Skeletal muscle satellite cell (primary cell): ENCODE data around the gene PRRX1.

Source experiments
- H3K27me3 ChIP-seq: 2 replicates; pipeline ENCODE4 v1.7.0; 2013; ENCODE audit warnings: low read length; ENCODE audit not compliant: control insufficient read depth, insufficient read depth
- H3K36me3 ChIP-seq: 2 replicates; pipeline ENCODE4 v1.7.0; 2013; ENCODE audit warnings: mild to moderate bottlenecking, control low read depth, low read length; ENCODE audit not compliant: insufficient read depth
- H3K4me1 ChIP-seq: 2 replicates; pipeline ENCODE4 v1.7.0; 2013; ENCODE audit warnings: low read length; ENCODE audit not compliant: control insufficient read depth, insufficient read depth
- H3K4me2 ChIP-seq: 2 replicates; pipeline ENCODE4 v1.7.0; 2013; ENCODE audit warnings: mild to moderate bottlenecking, low read length
- H3K4me3 ChIP-seq: 2 replicates; pipeline ENCODE4 v1.7.0; 2013; ENCODE audit warnings: low read length
- H3K9ac ChIP-seq: 2 replicates; pipeline ENCODE4 v1.7.0; 2013; ENCODE audit warnings: mild to moderate bottlenecking, low read depth, low read length, moderate library complexity
- H3K9me3 ChIP-seq: replicated peaks from 2 replicates; pipeline ENCODE4 v1.7.0; 2013; ENCODE audit warnings: mild to moderate bottlenecking, control low read depth, low read length

The PRRX1 gene

DNA sequence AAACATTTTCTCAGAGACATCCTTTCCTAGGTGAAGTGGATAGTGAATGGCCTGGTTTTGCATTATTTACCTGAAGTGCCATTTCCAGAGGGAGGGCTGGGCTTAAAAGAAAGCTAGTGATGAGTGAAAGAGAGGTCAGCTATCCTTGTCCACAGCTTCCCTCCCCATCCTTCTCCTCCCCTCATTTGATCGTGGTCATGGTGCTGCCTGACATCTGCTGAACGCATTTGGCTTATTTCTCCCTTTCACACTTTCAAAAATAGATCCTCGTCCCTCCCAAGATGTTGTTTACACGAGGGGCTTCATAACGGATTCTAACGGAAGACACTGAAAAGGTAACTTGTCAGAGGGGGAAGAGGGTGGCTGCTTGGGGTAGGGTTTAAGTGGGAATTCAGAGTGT, 66.1 kb downstream of the PRRX1 start:
- Histone ChIP-seq H3K4me1 (peaks cover 48% of the 10 kb centered on the region), H3K4me3 (no peak overlapping the region), H3K4me2 (peak overlapping the region; percentile 24), H3K27me3 (no peaks in the 10 kb centered on the region), H3K9me3 (no peaks in the 10 kb centered on the region), H3K36me3 (peaks cover 41% of the 10 kb centered on the region), H3K9ac (no peak overlapping the region)

DNA sequence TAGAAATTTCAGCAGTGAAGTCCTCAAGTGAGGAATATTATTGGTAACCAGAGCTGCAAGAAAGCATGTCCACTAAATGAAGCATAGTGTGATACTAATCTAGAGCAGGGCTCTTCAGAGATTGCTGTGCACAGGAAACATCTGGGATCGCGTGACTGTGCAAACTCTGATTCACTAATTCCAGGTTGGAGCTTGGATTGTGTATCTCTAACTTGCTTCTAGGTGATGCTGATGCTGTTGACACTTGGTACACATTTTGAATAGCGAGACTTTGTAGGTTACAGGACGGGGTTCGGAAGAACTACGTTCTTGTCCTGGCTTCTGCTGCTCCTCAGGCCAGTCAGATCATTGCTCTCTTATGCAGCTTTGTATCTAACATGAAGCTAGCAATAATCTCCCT, 66.5 kb downstream of the PRRX1 start:
- H3K4me2 ChIP-seq = no peak overlapping the region
- H3K9me3 ChIP-seq = no peaks in the 10 kb centered on the region
- no peak overlapping the region for H3K4me3 ChIP-seq
- peaks cover 53% of the 10 kb centered on the region for H3K4me1 ChIP-seq
- peaks cover 39% of the 10 kb centered on the region for H3K36me3 ChIP-seq
- H3K27me3 ChIP-seq = no peaks in the 10 kb centered on the region
- no peak overlapping the region for H3K9ac ChIP-seq

GRCh38 chr1:170731566-170732251, 67.8 kb downstream of the PRRX1 start:
- no peak overlapping the region for H3K9ac ChIP-seq
- no peaks in the 10 kb centered on the region for H3K27me3 ChIP-seq
- peaks cover 31% of the 10 kb centered on the region for H3K36me3 ChIP-seq
- peaks cover 58% of the 10 kb centered on the region for H3K4me1 ChIP-seq
- no peak overlapping the region for H3K4me2 ChIP-seq
- H3K9me3 ChIP-seq = no peaks in the 10 kb centered on the region
- H3K4me3 ChIP-seq = no peak overlapping the region

- Histone ChIP-seq H3K4me2 (peak overlapping the region; percentile 8), H3K36me3 (peaks cover 27% of the 10 kb centered on the region), H3K27me3 (no peaks in the 10 kb centered on the region), H3K9me3 (no peaks in the 10 kb centered on the region), H3K9ac (no peak overlapping the region), H3K4me1 (peaks cover 58% of the 10 kb centered on the region), H3K4me3 (no peak overlapping the region)
Observed at GRCh38 chr1:170732252-170732588, 68.3 kb downstream of the PRRX1 start.

DNA sequence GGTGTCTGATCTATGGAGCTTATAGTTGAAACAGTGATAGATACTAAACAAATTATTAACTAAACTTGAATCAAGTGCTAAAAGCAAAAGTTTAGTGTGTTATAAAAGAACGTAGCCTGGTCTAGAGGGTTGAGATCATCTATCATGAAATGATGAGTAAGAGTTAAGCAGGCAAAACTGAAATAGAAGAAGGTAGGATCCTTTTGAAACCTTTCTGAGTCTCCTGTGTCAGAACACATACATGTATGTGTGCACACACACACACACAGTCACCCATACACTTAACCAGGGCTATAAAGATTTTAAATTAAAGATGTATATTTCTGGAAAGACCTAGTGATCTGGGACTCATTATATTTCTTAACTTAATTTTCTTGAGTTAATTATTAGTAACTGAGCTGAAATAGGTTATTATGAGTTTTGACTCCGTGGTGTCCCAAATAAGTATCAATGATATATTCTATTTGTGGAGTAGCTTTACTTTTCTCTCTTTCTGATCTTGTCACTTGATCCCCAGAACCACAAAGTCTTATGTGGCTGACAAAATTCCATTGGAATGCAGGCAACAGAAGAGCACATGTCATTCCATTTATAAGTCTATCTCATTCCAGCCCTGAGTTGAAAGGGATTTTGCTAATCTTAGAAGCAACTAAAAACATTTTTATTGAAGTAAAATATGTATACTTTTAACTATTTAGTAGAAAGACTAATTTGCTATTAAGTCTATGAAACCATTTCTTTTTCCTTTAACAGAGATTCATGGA, 70.7 kb downstream of the PRRX1 start:
- Histone ChIP-seq H3K36me3 (peaks cover 25% of the 10 kb centered on the region), H3K9ac (no peak overlapping the region), H3K4me3 (peak overlapping the region; percentile 24), H3K9me3 (no peaks in the 10 kb centered on the region), H3K27me3 (no peaks in the 10 kb centered on the region), H3K4me1 (peaks cover 49% of the 10 kb centered on the region), H3K4me2 (peak overlapping the region; percentile 37)

DNA sequence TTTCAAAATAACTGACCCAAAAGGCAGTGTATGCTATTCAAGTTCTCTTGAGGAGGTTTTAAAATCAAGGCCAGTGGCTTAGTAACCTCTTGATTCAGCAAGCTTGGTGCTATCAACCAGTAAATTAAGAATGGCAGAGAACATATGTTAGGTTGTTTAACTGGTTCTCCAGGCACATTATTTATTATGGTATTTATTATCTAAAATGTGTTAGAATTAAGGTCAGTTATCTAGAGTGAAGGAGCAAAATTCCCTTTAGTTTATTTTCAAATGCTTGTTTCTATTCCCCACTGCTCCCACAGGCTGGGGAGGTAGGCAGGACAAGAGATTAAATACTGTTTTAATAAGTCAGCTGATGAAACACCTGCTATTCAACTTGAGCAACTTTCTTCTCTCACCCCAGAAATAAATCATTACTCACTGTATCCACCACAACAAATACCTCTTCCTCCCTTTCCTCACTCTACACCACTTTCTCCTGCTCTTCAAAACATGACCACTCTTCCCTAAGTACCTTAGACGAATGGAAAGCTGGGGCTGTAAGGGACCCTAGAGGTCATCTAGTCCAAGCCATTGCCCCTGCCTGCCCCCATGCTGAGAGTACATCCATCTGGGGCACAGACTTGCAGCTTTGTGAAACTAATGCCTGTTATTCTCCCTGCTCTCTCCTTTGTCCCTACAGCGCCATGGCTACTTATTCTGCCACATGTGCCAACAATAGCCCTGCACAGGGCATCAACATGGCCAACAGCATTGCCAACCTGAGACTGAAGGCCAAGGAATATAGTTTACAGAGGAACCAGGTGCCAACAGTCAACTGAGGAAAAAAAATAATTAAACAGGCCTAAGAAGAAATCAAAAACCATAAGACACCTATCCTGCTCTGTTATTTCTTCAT, 71.7 kb downstream of the PRRX1 start:
- H3K27me3 ChIP-seq = no peaks in the 10 kb centered on the region
- H3K4me2 ChIP-seq = no peak overlapping the region
- peaks cover 19% of the 10 kb centered on the region for H3K36me3 ChIP-seq
- peaks cover 39% of the 10 kb centered on the region for H3K4me1 ChIP-seq
- H3K9me3 ChIP-seq = no peaks in the 10 kb centered on the region
- H3K4me3 ChIP-seq = no peak overlapping the region
- no peak overlapping the region for H3K9ac ChIP-seq

DNA sequence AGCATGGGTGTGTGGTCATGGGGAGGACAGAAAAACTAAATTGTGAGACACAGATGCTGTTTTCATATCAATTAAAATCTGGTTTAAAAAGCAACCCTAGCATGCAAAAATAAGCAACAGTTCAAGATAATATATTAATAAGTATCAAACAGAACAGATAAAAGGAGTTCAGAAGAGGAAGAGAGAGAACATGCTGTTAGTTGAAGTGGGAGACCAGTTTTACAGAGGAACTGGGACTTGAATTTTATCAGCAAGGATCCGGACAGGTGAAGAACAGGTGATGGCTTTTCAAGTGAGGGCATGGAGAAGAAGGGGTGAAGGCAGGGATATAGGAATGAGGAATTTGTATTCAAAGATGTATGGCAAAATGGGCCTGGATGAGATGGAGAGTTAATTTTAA, 75.9 kb downstream of the PRRX1 start:
- Histone ChIP-seq H3K36me3 (peaks cover 11% of the 10 kb centered on the region), H3K4me3 (no peak overlapping the region), H3K4me2 (no peak overlapping the region), H3K9ac (no peak overlapping the region), H3K9me3 (no peaks in the 10 kb centered on the region), H3K27me3 (no peaks in the 10 kb centered on the region), H3K4me1 (peaks cover 12% of the 10 kb centered on the region)

- Histone ChIP-seq H3K36me3 (peaks cover 9% of the 10 kb centered on the region), H3K9me3 (no peaks in the 10 kb centered on the region), H3K4me1 (no peaks in the 10 kb centered on the region), H3K9ac (no peak overlapping the region), H3K4me2 (no peak overlapping the region), H3K4me3 (no peak overlapping the region), H3K27me3 (no peaks in the 10 kb centered on the region)
Observed at GRCh38 chr1:170741678-170742077, 77.7 kb downstream of the PRRX1 start.

DNA sequence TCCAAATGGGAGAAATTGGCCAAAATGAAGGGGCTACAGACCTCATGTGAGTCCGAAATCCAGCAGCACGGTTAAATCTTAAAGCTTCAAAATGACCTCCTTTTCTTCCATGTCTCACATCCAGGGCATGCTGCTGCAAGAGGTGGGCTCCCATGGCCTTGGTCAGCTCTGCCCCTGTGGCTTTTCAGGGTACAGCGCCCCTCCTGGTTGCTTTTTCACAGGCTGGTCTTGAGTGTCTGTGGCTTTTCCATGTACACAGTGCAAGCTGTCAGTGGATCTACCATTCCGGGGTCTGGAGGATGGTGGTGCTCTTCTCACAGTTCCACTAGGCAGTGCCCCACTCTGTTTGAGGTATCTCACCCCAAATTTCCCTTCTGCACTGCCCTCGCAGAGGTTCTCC, 78.7 kb downstream of the PRRX1 start:
- Histone ChIP-seq H3K27me3 (no peaks in the 10 kb centered on the region), H3K9me3 (no peaks in the 10 kb centered on the region), H3K9ac (no peak overlapping the region), H3K36me3 (peaks cover 8% of the 10 kb centered on the region), H3K4me1 (no peaks in the 10 kb centered on the region), H3K4me3 (no peak overlapping the region), H3K4me2 (no peak overlapping the region)

GRCh38 chr1:170743083-170743482, 79.2 kb downstream of the PRRX1 start:
- Histone ChIP-seq H3K4me2 (no peak overlapping the region), H3K27me3 (no peaks in the 10 kb centered on the region), H3K36me3 (peaks cover 3% of the 10 kb centered on the region), H3K4me1 (no peaks in the 10 kb centered on the region), H3K9ac (no peak overlapping the region), H3K4me3 (no peak overlapping the region), H3K9me3 (no peaks in the 10 kb centered on the region)

DNA sequence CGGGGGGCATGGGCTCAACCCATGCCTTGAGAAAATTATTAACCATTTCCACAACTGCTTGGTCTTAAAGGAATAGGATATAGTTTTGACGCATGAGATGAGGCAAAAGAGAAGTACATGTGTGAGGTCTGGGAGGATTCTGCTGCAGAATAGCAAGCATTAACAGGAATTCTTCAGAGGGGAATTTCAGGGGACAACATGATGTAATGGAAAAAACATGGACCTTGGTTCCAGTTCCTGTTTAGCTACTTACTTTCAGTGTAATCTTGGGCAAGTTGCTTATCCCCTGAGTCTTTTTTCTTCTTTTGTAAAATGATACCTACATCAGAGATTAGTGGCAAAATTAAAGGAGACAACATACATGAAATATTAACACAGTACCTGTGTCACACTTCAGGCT, 85.6 kb downstream of the PRRX1 start:
- Histone ChIP-seq H3K9ac (no peak overlapping the region), H3K4me3 (no peak overlapping the region)

More for the DNA sequence above, 85.6 kb downstream of the PRRX1 start:
- no peaks in the 10 kb centered on the region for H3K27me3 ChIP-seq
- no peaks in the 10 kb centered on the region for H3K4me1 ChIP-seq
- H3K9me3 ChIP-seq = no peaks in the 10 kb centered on the region
- no peak overlapping the region for H3K4me2 ChIP-seq
- no peaks in the 10 kb centered on the region for H3K36me3 ChIP-seq
